Mesothelial cell of epicardium (in vitro differentiated cells): ENCODE measurements around the gene ADAMTS7. TPM values are rescaled to one million over a fixed set of nuclear protein-coding genes. Genes with fewer than 3 reads are reported as not detected.

ENCODE experiments used
- DNase-seq, 2 experiments: peaks; one replicate each; pipeline ENCODE4 v3.0.0; 2021; ENCODE audit warnings: low spot score in 2 of 2; ENCODE audit not compliant: unreplicated experiment in 2 of 2
- H3K27ac Mint-ChIP-seq: 2 replicates; pipeline ENCODE4 v1.8.0; 2021; ENCODE audit warnings: mixed read lengths
- H3K27me3 Mint-ChIP-seq: 2 replicates; pipeline ENCODE4 v1.8.0; 2021; ENCODE audit warnings: low read depth, mixed read lengths
- H3K36me3 Mint-ChIP-seq: 2 replicates; pipeline ENCODE4 v1.8.0; 2021; ENCODE audit warnings: mixed read lengths
- H3K4me1 Mint-ChIP-seq: 2 replicates; pipeline ENCODE4 v1.8.0; 2021; ENCODE audit warnings: mixed read lengths
- H3K4me3 Mint-ChIP-seq: 2 replicates; pipeline ENCODE4 v1.8.0; 2021; ENCODE audit warnings: mild to moderate bottlenecking, moderate library complexity, mixed read lengths
- H3K9me3 Mint-ChIP-seq: 2 replicates; pipeline ENCODE4 v1.8.0; 2021; ENCODE audit warnings: mixed read lengths
- CTCF ChIP-seq: fragments of 200-600 bp; sonication (generic); IDR thresholded peaks from one replicate; pipeline ENCODE4 v1.5.0; 2021; ENCODE audit warnings: antibody characterized with exemption; ENCODE audit not compliant: unreplicated experiment
- total RNA-seq: library from RNA; stranded (reverse); gene quantifications from 3 replicates; pipeline ENCODE4 v1.2.1, GENCODE V29; 2021

The ADAMTS7 gene
- total RNA-seq, 1 donor from 2014 or later, result 101 TPM

- H3K27ac Mint-ChIP-seq, result no peak overlapping the region
- H3K36me3 Mint-ChIP-seq, result no peaks in the 10 kb centered on the region
- no peak for TF ChIP-seq CTCF
- H3K9me3 Mint-ChIP-seq, result peaks cover 15% of the 10 kb centered on the region
- H3K4me3 Mint-ChIP-seq, result no peak overlapping the region
- peaks cover 26% of the 10 kb centered on the region for H3K27me3 Mint-ChIP-seq
- no peaks in the 10 kb centered on the region for H3K4me1 Mint-ChIP-seq
- DNase-seq, result no peak
Measured at GRCh38 chr15:78714890-78715289, 96.4 kb downstream of the ADAMTS7 start.

GRCh38 chr15:78712797-78713515 is 98.3 kb downstream of the ADAMTS7 start:
- Mint-ChIP-seq H3K27me3 (peaks cover 17% of the 10 kb centered on the region), H3K36me3 (no peaks in the 10 kb centered on the region), H3K9me3 (peaks cover 11% of the 10 kb centered on the region), H3K27ac (no peak overlapping the region), H3K4me3 (no peak overlapping the region), H3K4me1 (peaks cover 11% of the 10 kb centered on the region)
- DNase-seq, result no peak
- TF ChIP-seq CTCF, result no peak

- DNase-seq, result no peak
- Mint-ChIP-seq H3K36me3 (no peaks in the 10 kb centered on the region), H3K4me3 (no peak overlapping the region), H3K27ac (no peak overlapping the region), H3K4me1 (peaks cover 11% of the 10 kb centered on the region), H3K27me3 (peaks cover 18% of the 10 kb centered on the region), H3K9me3 (peaks cover 15% of the 10 kb centered on the region)
- no peak for TF ChIP-seq CTCF
Measured at GRCh38 chr15:78711638-78712037, 99.6 kb downstream of the ADAMTS7 start.

- peak overlapping the region; percentile 40 for H3K4me3 Mint-ChIP-seq
- H3K9me3 Mint-ChIP-seq, result peaks cover 15% of the 10 kb centered on the region
- H3K27me3 Mint-ChIP-seq, result peaks cover 18% of the 10 kb centered on the region
- peaks cover 11% of the 10 kb centered on the region for H3K4me1 Mint-ChIP-seq
- TF ChIP-seq CTCF, result peak; percentile 79
- H3K36me3 Mint-ChIP-seq, result no peaks in the 10 kb centered on the region
- peak; percentile 62 to 85 for DNase-seq
- no peak overlapping the region for H3K27ac Mint-ChIP-seq
Measured at GRCh38 chr15:78709263-78709882, 101.9 kb downstream of the ADAMTS7 start.

Other genes starting within 250 kb of the ADAMTS7 start
- 5.1 to 7.6 TPM (median 5.5 TPM) in 3 replicates for gene CHRNA5, start 245.9 kb downstream of the ADAMTS7 start, total RNA-seq
- 1.9 to 4.0 TPM (median 2.4 TPM) in 3 replicates for gene CHRNA3, start 190.5 kb downstream of the ADAMTS7 start, total RNA-seq
- gene CHRNB4, start 170.3 kb downstream of the ADAMTS7 start, total RNA-seq, result 2.2 to 3.2 TPM (median 2.8 TPM) in 3 replicates
- 414 to 450 TPM (median 444 TPM) in 3 replicates for gene MORF4L1, start 61.4 kb upstream of the ADAMTS7 start, total RNA-seq
- 141 to 153 TPM (median 144 TPM) in 3 replicates for gene CTSH, start 133.6 kb upstream of the ADAMTS7 start, total RNA-seq